Trophoblast cell (in vitro differentiated cells and primary cell): ENCODE data around the gene CAPRIN2.
A peak's percentile ranks its signal among the peaks of the same experiment; 100 is the strongest.

Experiments used
- DNase-seq, 2 donors: peaks; one replicate each; pipeline ENCODE4 v3.0.0-alpha.2; 2016
- H2AFZ ChIP-seq: 2 replicates; pipeline ENCODE4 v1.6.1; 2013; ENCODE audit warnings: low read length, moderate library complexity, mild to moderate bottlenecking; ENCODE audit not compliant: insufficient read depth, poor library complexity
- H2AK5ac ChIP-seq: 2 replicates; pipeline ENCODE4 v1.6.1; 2013; ENCODE audit warnings: mild to moderate bottlenecking, low read length
- H2BK120ac ChIP-seq: 2 replicates; pipeline ENCODE4 v1.6.1; 2013; ENCODE audit warnings: low read length, mild to moderate bottlenecking, moderate library complexity; ENCODE audit not compliant: insufficient read depth, poor library complexity
- H2BK12ac ChIP-seq: 2 replicates; pipeline ENCODE4 v1.6.1; 2013; ENCODE audit warnings: mild to moderate bottlenecking, low read length, moderate library complexity
- H2BK5ac ChIP-seq: 2 replicates; pipeline ENCODE4 v1.6.1; 2013; ENCODE audit warnings: low read length, low read depth, moderate library complexity, mild to moderate bottlenecking; ENCODE audit not compliant: poor library complexity
- H3K14ac ChIP-seq: 2 replicates; pipeline ENCODE4 v1.6.1; 2013; ENCODE audit warnings: mild to moderate bottlenecking, low read length
- H3K18ac ChIP-seq: 2 replicates; pipeline ENCODE4 v1.6.1; 2013; ENCODE audit warnings: mild to moderate bottlenecking, low read length
- H3K23ac ChIP-seq: 2 replicates; pipeline ENCODE4 v1.6.1; 2013; ENCODE audit warnings: low read length
- H3K27ac ChIP-seq: 2 replicates; pipeline ENCODE4 v1.5.1; 2013; ENCODE audit warnings: low read depth, mild to moderate bottlenecking, inconsistent platforms, low read length, moderate library complexity
- H3K27me3 ChIP-seq: 2 replicates; pipeline ENCODE4 v1.6.1; 2013; ENCODE audit warnings: inconsistent platforms, mild to moderate bottlenecking, low read length, moderate library complexity; ENCODE audit not compliant: insufficient read depth
- H3K36me3 ChIP-seq, 2 experiments: 1 replicate in 1 of 2; 2 replicates in 1 of 2; pipeline ENCODE4 v1.6.1; 2013; ENCODE audit warnings: low read length in 2 of 2, mild to moderate bottlenecking in 2 of 2, moderate library complexity in 1 of 2; ENCODE audit not compliant: insufficient read depth in 2 of 2, control insufficient read depth in 1 of 2
- H3K4ac ChIP-seq: 2 replicates; pipeline ENCODE4 v1.6.1; 2013; ENCODE audit warnings: low read depth, mild to moderate bottlenecking, low read length, moderate library complexity
- H3K4me1 ChIP-seq, 2 experiments: 1 replicate in 1 of 2; 2 replicates in 1 of 2; pipeline ENCODE4 v1.6.1; 2013; ENCODE audit warnings: low read length in 2 of 2, mild to moderate bottlenecking in 2 of 2, moderate library complexity in 1 of 2; ENCODE audit not compliant: insufficient read depth in 2 of 2, control insufficient read depth in 1 of 2
- H3K4me2 ChIP-seq: 2 replicates; pipeline ENCODE4 v1.6.1; 2013; ENCODE audit warnings: inconsistent platforms, mild to moderate bottlenecking, low read length, moderate library complexity
- H3K4me3 ChIP-seq: 2 replicates; pipeline ENCODE4 v1.5.1; 2013; ENCODE audit warnings: mild to moderate bottlenecking, low read depth, low read length, inconsistent platforms
- H3K79me1 ChIP-seq: one replicate; pipeline ENCODE4 v1.6.1; 2013; ENCODE audit warnings: low read length
- H3K79me2 ChIP-seq: 2 replicates; pipeline ENCODE4 v1.6.1; 2013; ENCODE audit warnings: low read length, mild to moderate bottlenecking; ENCODE audit not compliant: control insufficient read depth, insufficient read depth, poor library complexity
- H3K9ac ChIP-seq: 2 replicates; pipeline ENCODE4 v1.6.1; 2013; ENCODE audit warnings: mild to moderate bottlenecking, low read length
- H3K9me3 ChIP-seq: 2 replicates; pipeline ENCODE4 v1.6.1; 2013; ENCODE audit warnings: low read depth, mild to moderate bottlenecking, control low read depth, inconsistent platforms, low read length; ENCODE audit not compliant: insufficient read depth
- H4K12ac ChIP-seq: 2 replicates; pipeline ENCODE4 v1.6.1; 2013; ENCODE audit warnings: low read depth, mild to moderate bottlenecking, low read length, moderate library complexity
- H4K8ac ChIP-seq: 2 replicates; pipeline ENCODE4 v1.6.1; 2013; ENCODE audit warnings: low read depth, mild to moderate bottlenecking, low read length, moderate library complexity
- H4K91ac ChIP-seq: one replicate; pipeline ENCODE4 v1.6.1; 2013; ENCODE audit warnings: low read depth, mild to moderate bottlenecking, low read length, moderate library complexity
- WGBS: extraction: QIAGEN DNeasy Blood & Tissue Kit; methylation state at CpG from one replicate; pipeline ENCODE4 v1.1.7; 2013; ENCODE audit warnings: missing lambda C conversion rate; ENCODE audit not compliant: insufficient read length, insufficient coverage; ENCODE audit errors: extremely low coverage; 5-methylcytosine and 5-hydroxymethylcytosine counted together

Gene CAPRIN2

DNA sequence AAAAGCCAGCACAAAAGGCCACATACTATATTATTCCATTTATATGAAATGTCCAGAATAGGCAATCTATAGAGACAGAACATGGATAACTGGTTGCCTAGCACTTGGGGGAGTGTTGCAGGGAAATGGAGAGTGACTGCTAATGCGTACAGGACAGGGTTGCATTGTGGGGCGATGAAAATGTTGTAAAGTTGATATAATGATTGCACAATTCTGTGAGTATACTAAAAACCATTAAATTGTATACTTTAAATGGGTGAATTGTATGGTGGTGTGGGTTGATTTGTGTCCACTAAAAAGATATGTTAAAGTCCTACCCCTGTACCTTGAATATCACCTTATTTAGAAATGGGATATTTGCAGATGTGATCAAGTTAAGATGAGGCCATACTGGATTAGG is 7.0 kb upstream of the CAPRIN2 start:
- Histone ChIP-seq H4K8ac (no peak overlapping the region), H3K79me2 (no peaks in the 10 kb centered on the region), H2BK120ac (no peak overlapping the region), H3K9ac (no peak overlapping the region), H3K27me3 (no peaks in the 10 kb centered on the region), H3K4me2 (no peak overlapping the region), H2BK12ac (no peak overlapping the region), H3K14ac (no peak overlapping the region), H3K4ac (no peak overlapping the region), H3K4me3 (no peak overlapping the region), H3K18ac (no peak overlapping the region), H2BK5ac (no peak overlapping the region), H3K79me1 (no peaks in the 10 kb centered on the region), H3K27ac (no peak overlapping the region), H4K91ac (no peak overlapping the region), H3K4me1 (no peaks in the 10 kb centered on the region), H4K12ac (no peak overlapping the region), H3K23ac (no peak overlapping the region), H2AK5ac (no peak overlapping the region), H3K36me3 (no peaks in the 10 kb centered on the region), H3K9me3 (no peaks in the 10 kb centered on the region), H2AFZ (no peak overlapping the region)
- DNase-seq, result no peak
- WGBS, result no CpG with 5 or more reads among the region's 2 CpGs

DNA sequence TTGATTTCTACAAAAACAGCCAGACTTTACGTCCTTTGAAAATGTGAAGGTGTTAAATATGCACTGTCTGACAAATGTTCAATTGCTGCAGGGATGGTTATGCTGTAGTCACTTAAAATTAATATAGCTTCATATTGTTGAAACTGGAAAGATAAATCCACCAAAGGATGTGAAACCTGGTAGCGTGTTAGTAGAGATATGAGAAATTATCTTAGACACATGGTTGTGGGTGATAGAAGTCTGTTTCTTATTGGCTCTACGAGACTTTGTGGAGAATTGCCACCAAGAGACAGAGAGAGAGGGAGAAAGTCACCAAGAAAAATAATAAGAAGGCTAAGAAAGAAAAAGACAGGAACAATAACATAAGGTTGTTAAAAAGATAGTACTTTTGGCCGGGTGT is 2.6 kb upstream of the CAPRIN2 start:
- Histone ChIP-seq H4K8ac (no peak overlapping the region), H3K9me3 (no peaks in the 10 kb centered on the region), H3K4me3 (no peak overlapping the region), H3K4me1 (peaks cover 0 to 3% of the 10 kb centered on the region in 2 experiments), H3K27ac (no peak overlapping the region), H3K36me3 (no peaks in the 10 kb centered on the region), H3K4me2 (no peak overlapping the region), H3K79me2 (peaks cover 5% of the 10 kb centered on the region), H4K91ac (no peak overlapping the region), H3K79me1 (peaks cover 8% of the 10 kb centered on the region), H2BK5ac (no peak overlapping the region), H2AK5ac (no peak overlapping the region), H2BK120ac (no peak overlapping the region), H3K23ac (no peak overlapping the region), H3K9ac (no peak overlapping the region), H3K18ac (no peak overlapping the region), H3K14ac (no peak overlapping the region), H2AFZ (no peak overlapping the region), H2BK12ac (no peak overlapping the region), H3K27me3 (no peaks in the 10 kb centered on the region), H3K4ac (no peak overlapping the region), H4K12ac (no peak overlapping the region)
- no peak for DNase-seq
- no CpG with 5 or more reads among the region's 4 CpGs for WGBS

- Histone ChIP-seq H3K9ac (no peak overlapping the region), H4K12ac (no peak overlapping the region), H3K27me3 (no peaks in the 10 kb centered on the region), H3K79me1 (peaks cover 8% of the 10 kb centered on the region), H2BK5ac (no peak overlapping the region), H3K14ac (no peak overlapping the region), H3K9me3 (no peaks in the 10 kb centered on the region), H2BK12ac (no peak overlapping the region), H3K79me2 (peaks cover 5% of the 10 kb centered on the region), H4K8ac (no peak overlapping the region), H3K27ac (no peak overlapping the region), H3K4me2 (no peak overlapping the region), H2AFZ (no peak overlapping the region), H3K23ac (no peak overlapping the region), H3K4ac (no peak overlapping the region), H4K91ac (no peak overlapping the region), H2BK120ac (no peak overlapping the region), H3K18ac (no peak overlapping the region), H2AK5ac (no peak overlapping the region), H3K4me3 (no peak overlapping the region), H3K36me3 (no peaks in the 10 kb centered on the region), H3K4me1 (peaks cover 0 to 3% of the 10 kb centered on the region in 2 experiments)
- WGBS, result no CpG with 5 or more reads among the region's 10 CpGs
- no peak for DNase-seq
Observed at GRCh38 chr12:30756074-30756473, 1.3 kb upstream of the CAPRIN2 start.

GRCh38 chr12:30755395-30755762 is 628 bp upstream of the CAPRIN2 start:
- H4K12ac ChIP-seq, result peak overlapping the region; percentile 66
- H4K91ac ChIP-seq, result peak overlapping the region; percentile 70
- no peaks in the 10 kb centered on the region for H3K27me3 ChIP-seq
- no peak overlapping the region for H3K9ac ChIP-seq
- H3K14ac ChIP-seq, result no peak overlapping the region
- no peak for DNase-seq
- no peaks in the 10 kb centered on the region for H3K9me3 ChIP-seq
- H3K4me2 ChIP-seq, result peak overlapping the region; percentile 98
- H2BK5ac ChIP-seq, result peak overlapping the region; percentile 54
- peaks cover 5% of the 10 kb centered on the region for H3K79me2 ChIP-seq
- H3K4me3 ChIP-seq, result peak overlapping the region; percentile 78
- H2AK5ac ChIP-seq, result no peak overlapping the region
- H2AFZ ChIP-seq, result peak overlapping the region; percentile 47
- no peak overlapping the region for H2BK12ac ChIP-seq
- H2BK120ac ChIP-seq, result peak overlapping the region; percentile 70
- peaks cover 0 to 3% of the 10 kb centered on the region in 2 experiments for H3K4me1 ChIP-seq
- peaks cover 8% of the 10 kb centered on the region for H3K79me1 ChIP-seq
- peak overlapping the region; percentile 69 for H3K27ac ChIP-seq
- no CpG with 5 or more reads among the region's 7 CpGs for WGBS
- H3K4ac ChIP-seq, result no peak overlapping the region
- no peaks in the 10 kb centered on the region for H3K36me3 ChIP-seq
- peak overlapping the region; percentile 88 for H4K8ac ChIP-seq
- no peak overlapping the region for H3K23ac ChIP-seq
- H3K18ac ChIP-seq, result no peak overlapping the region
